Natural killer cell (primary cell): ENCODE measurements around the gene ING5. TPM values are rescaled to one million over a fixed set of nuclear protein-coding genes. Genes with fewer than 3 reads are reported as not detected.

ENCODE experiments used
- ATAC-seq, 3 donors: fragments of 150-1000 bp in 2 of 3; fragments of 200-7000 bp in 1 of 3; cut with Tn5 transposase; 1 replicate in 1 of 3; 2 replicates in 2 of 3; pipeline ENCODE4 v1.10.0; 2021; ENCODE audit warnings: mild to moderate bottlenecking in 2 of 3, moderate library complexity in 2 of 3
- DNase-seq, 2 donors: peaks; one replicate each; pipeline versions ENCODE4 v3.0.0 to v3.0.0-alpha.2; 2013 to 2021; ENCODE audit warnings: mixed read lengths in 1 of 2
- H3K27ac ChIP-seq: one replicate; pipeline ENCODE4 v1.5.1; 2013; ENCODE audit warnings: mild to moderate bottlenecking, low read length
- H3K27me3 ChIP-seq: one replicate; pipeline ENCODE4 v1.6.1; 2013; ENCODE audit warnings: low read length; ENCODE audit not compliant: control insufficient read depth, insufficient read depth
- H3K36me3 ChIP-seq: one replicate; pipeline ENCODE4 v1.6.1; 2013; ENCODE audit warnings: low read length; ENCODE audit not compliant: control insufficient read depth, insufficient read depth
- H3K4me1 ChIP-seq: one replicate; pipeline ENCODE4 v1.6.1; 2013; ENCODE audit warnings: low read length; ENCODE audit not compliant: control insufficient read depth, insufficient read depth
- H3K4me3 ChIP-seq: one replicate; pipeline ENCODE4 v1.5.1; 2013; ENCODE audit warnings: low read length
- H3K9me3 ChIP-seq: one replicate; pipeline ENCODE4 v1.6.1; 2013; ENCODE audit warnings: low read length; ENCODE audit not compliant: control insufficient read depth, insufficient read depth
- H3K27ac Mint-ChIP-seq, 2 donors: one replicate each; pipeline ENCODE4 v1.8.0; 2022; ENCODE audit warnings: mild to moderate bottlenecking in 2 of 2, mixed read lengths in 2 of 2, moderate library complexity in 1 of 2
- H3K27me3 Mint-ChIP-seq, 2 donors: one replicate each; pipeline ENCODE4 v1.8.0; 2022; ENCODE audit warnings: low read depth in 2 of 2, mixed read lengths in 2 of 2
- H3K36me3 Mint-ChIP-seq: one replicate; pipeline ENCODE4 v1.8.0; 2022; ENCODE audit warnings: mixed read lengths
- H3K4me1 Mint-ChIP-seq, 2 donors: one replicate each; pipeline ENCODE4 v1.8.0; 2022; ENCODE audit warnings: mixed read lengths in 2 of 2
- H3K4me3 Mint-ChIP-seq: one replicate; pipeline ENCODE4 v1.8.0; 2022; ENCODE audit warnings: mild to moderate bottlenecking, moderate library complexity, mixed read lengths
- H3K9me3 Mint-ChIP-seq, 2 donors: one replicate each; pipeline ENCODE4 v1.8.0; 2022; ENCODE audit warnings: mixed read lengths in 2 of 2
- CTCF ChIP-seq: fragments of 200-600 bp; IDR thresholded peaks from one replicate; pipeline ENCODE4 v1.8.0; 2022; ENCODE audit warnings: antibody characterized with exemption
- WGBS: methylation state at CpG from one replicate; pipeline ENCODE4 v1.1.7; 2013; ENCODE audit warnings: missing lambda C conversion rate; ENCODE audit not compliant: insufficient coverage; 5-methylcytosine and 5-hydroxymethylcytosine counted together
- intact Hi-C: fragments of 100-400 bp; cut with micrococcal nuclease; formaldehyde crosslinking; loops from one replicate; pipeline ENCODE4 v1.14.2; 2022
- total RNA-seq, 4 donors: library from RNA; stranded (reverse); fragments of 120-200 nt in 1 of 4; gene quantifications; one replicate each; pipeline versions ENCODE4 v1.2.3 to v1.2.4, GENCODE V29; 2013 to 2022

The ING5 gene
- total RNA-seq, 3 donors from 2014 or later (not counting 1 experiment from before 2014, with no cell fraction given) = 25.6 to 40.9 (median 34.7) TPM

GRCh38 chr2:241777686-241778627 lies 76.1 kb downstream of the ING5 start:
- TF ChIP-seq CTCF = no peak
- Mint-ChIP-seq H3K9me3 (no peaks in the 10 kb centered on the region), H3K36me3 (no peaks in the 10 kb centered on the region), H3K4me1 (no peaks in the 10 kb centered on the region), H3K27ac (no peak overlapping the region), H3K4me3 (no peak overlapping the region), H3K27me3 (peaks cover 0 to 6% of the 10 kb centered on the region in 2 donors)
- WGBS = 80% methylated on average over 21 of the region's 21 CpGs
- DNase-seq (no peak), ATAC-seq (no peak)
- H3K9me3 ChIP-seq = peaks cover 3% of the 10 kb centered on the region
- H3K4me1 ChIP-seq = no peaks in the 10 kb centered on the region
- H3K27ac ChIP-seq = no peak overlapping the region
- H3K27me3 ChIP-seq = peaks cover 6% of the 10 kb centered on the region
- H3K36me3 ChIP-seq = no peaks in the 10 kb centered on the region
- H3K4me3 ChIP-seq = no peak overlapping the region
- intact Hi-C loops = no loop called here

Other genes starting within 250 kb of the ING5 start
- 100 to 1,000 TPM; 110 to 140 (median 135) TPM for gene STK25, start 193.5 kb upstream of the ING5 start, total RNA-seq
- 10 to 100 TPM; 11.0 to 23.7 (median 19.6) TPM for gene BOK, start 143.3 kb upstream of the ING5 start, total RNA-seq
- 10 to 100 TPM; 19.8 to 29.2 (median 27.8) TPM for gene THAP4, start 64.9 kb upstream of the ING5 start, total RNA-seq
- 100 to 1,000 TPM; 106 to 171 (median 139) TPM for gene ATG4B, start 64.3 kb upstream of the ING5 start, total RNA-seq
- gene DTYMK, start 15.2 kb upstream of the ING5 start, total RNA-seq = 10 to 100 TPM; 15.4 to 17.5 (median 15.6) TPM
- gene D2HGDH, start 32.6 kb downstream of the ING5 start, total RNA-seq = 10 to 100 TPM; 28.9 to 45.5 (median 43.4) TPM
- under 1 TPM in 1 of 3 donors, not detected in 2; 0.88 TPM for gene GAL3ST2, start 74.8 kb downstream of the ING5 start, total RNA-seq
- gene NEU4, start 107.2 kb downstream of the ING5 start, total RNA-seq = 1 to 10 TPM in 2 of 3 donors, under 1 TPM in 1; 0.39 to 6.6 (median 2.2) TPM
- under 1 TPM in 1 of 3 donors, not detected in 2; 0.45 TPM for gene PDCD1, start 156.9 kb downstream of the ING5 start, total RNA-seq
- gene RTP5, start 167.7 kb downstream of the ING5 start, total RNA-seq = 1 to 10 TPM in 1 of 3 donors, under 1 TPM in 2; 0.47 to 1.7 (median 0.68) TPM